AG10803 (cell line): ENCODE results near the gene ZNF557.

Experiments used
- DNase-seq: peaks from one replicate; pipeline ENCODE4 v3.0.0; 2010; ENCODE audit warnings: low read depth
- H3K4me3 ChIP-seq: 2 replicates; pipeline ENCODE4 v1.5.1; 2011; ENCODE audit warnings: mild to moderate bottlenecking, low read length, control low read depth
- TF ChIP-seq, protein P1 (sequence below): conservative IDR thresholded peaks from 2 replicates; pipeline ENCODE4 v1.5.1; 2011; ENCODE audit warnings: mild to moderate bottlenecking, low read length, control low read depth, inconsistent platforms

Gene ZNF557

DNA sequence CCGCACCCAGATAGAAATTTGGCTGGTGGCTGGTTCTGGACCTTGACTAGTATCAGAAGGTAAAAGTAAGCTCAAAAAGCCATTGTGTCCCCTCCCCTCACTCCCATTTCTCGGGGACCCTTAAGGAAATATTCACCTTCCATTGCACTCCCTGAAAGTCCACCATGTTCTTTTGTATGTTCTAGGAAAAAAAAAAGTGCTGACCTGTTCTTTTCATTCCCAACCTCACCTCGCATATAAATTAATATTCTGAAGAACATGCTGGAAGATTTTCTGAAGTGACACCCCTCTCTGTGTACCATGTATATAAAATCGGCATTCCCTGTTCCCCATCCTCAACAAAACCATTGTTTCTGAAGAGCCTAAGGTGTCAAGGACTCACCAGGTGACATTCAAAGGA is 43.2 kb downstream of the ZNF557 start:
- TF ChIP-seq, protein P1, sequence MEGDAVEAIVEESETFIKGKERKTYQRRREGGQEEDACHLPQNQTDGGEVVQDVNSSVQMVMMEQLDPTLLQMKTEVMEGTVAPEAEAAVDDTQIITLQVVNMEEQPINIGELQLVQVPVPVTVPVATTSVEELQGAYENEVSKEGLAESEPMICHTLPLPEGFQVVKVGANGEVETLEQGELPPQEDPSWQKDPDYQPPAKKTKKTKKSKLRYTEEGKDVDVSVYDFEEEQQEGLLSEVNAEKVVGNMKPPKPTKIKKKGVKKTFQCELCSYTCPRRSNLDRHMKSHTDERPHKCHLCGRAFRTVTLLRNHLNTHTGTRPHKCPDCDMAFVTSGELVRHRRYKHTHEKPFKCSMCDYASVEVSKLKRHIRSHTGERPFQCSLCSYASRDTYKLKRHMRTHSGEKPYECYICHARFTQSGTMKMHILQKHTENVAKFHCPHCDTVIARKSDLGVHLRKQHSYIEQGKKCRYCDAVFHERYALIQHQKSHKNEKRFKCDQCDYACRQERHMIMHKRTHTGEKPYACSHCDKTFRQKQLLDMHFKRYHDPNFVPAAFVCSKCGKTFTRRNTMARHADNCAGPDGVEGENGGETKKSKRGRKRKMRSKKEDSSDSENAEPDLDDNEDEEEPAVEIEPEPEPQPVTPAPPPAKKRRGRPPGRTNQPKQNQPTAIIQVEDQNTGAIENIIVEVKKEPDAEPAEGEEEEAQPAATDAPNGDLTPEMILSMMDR: no peak
- H3K4me3 ChIP-seq: no peak overlapping the region
- DNase-seq: no peak

DNA sequence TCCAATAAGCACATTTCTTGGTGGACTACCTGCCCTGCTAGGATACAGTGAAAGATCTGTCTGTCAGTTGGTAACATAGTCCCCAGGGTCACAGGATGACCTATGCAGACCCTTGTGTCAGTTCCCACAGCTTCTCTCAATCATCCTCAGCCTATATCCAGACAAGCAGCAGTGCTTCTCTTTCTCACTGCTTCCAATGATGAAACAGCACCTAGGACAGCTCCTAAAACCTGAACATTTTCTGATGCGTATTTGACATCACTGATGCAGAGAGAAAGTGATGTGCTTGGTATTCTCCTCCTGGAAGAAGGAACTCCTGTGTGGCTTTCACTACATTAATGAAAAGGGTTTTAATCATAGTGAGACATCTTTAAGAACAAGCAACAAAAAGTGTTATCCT is 43.7 kb downstream of the ZNF557 start:
- DNase-seq: no peak
- H3K4me3 ChIP-seq: no peak overlapping the region
- TF ChIP-seq, protein P1: no peak

DNA sequence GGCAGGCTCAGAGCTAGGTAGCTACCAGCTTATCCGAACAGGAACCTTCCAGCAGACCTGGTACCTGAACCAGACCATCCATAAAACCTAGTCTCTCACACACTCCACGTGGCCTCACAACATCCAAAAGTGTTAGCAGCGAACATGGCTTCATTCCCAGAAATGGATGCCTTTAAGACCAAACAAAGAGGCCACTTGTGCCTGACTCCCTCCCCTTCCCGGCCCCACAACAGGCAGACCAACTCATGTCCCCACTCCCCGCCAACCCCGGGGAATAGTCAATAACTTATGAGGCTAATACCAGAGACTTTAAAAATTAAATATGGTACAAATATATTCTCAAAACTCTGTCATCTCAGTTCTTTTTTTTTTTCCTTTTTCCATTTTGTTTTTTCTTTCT is 46.2 kb downstream of the ZNF557 start:
- no peak overlapping the region for H3K4me3 ChIP-seq
- DNase-seq: no peak
- TF ChIP-seq, protein P1: no peak

DNA sequence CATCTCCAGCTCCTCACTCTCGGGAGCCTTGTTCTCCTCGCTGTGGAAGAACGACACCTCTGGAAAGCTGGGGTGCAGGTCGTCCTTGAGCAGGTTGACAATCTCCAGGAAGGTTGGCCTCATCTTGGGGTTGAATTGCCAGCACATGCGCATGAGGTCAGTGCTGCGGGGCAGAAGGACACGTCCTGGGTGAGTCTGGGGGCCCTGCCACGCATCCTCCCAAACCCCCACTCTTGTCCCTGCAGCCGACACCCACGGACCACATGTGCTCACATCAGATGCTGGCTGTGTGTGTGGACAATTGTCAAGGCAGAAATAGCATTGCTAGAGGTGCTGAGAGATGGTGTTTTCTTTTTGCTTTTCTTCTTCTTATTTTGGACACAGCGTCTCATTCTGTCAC is 47.7 kb downstream of the ZNF557 start:
- TF ChIP-seq, protein P1: no peak
- no peak overlapping the region for H3K4me3 ChIP-seq
- DNase-seq: no peak

DNA sequence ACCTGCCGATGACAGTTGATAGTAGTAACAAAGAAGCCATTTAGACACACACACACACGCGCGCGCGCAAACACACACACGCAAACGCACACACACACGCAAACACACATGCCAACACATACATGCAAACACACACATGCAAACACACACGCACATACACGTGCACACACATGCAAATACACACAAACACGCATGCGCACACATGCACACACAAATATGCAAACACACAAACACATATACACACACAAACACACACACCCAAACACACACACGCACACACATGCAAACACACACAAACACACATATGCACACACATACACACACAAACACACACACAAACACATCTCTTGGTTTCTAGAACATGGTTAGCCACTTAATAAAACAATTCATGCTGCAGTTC is 50.1 kb downstream of the ZNF557 start:
- DNase-seq: no peak
- no peak overlapping the region for H3K4me3 ChIP-seq
- TF ChIP-seq, protein P1: no peak

DNA sequence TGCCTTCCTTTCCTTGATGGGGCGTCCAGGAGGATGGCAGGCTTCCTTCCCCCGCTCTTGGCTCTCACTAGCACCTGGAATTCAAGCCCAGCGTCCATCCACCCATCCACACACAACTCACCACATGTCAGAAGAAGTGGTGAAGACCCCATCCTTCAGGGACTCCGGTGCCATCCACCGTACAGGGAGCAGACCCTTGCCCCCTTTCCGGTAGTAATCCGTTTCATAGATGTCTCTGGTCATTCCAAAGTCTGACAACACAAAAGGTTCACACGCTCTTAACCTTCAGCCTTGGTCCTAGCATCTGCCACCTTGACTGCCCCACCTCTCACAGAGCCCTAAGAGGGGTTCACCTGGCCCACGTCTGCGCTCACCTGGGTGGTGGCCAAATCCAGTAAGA is 51.0 kb downstream of the ZNF557 start:
- TF ChIP-seq, protein P1: no peak
- H3K4me3 ChIP-seq: no peak overlapping the region
- no peak for DNase-seq

DNA sequence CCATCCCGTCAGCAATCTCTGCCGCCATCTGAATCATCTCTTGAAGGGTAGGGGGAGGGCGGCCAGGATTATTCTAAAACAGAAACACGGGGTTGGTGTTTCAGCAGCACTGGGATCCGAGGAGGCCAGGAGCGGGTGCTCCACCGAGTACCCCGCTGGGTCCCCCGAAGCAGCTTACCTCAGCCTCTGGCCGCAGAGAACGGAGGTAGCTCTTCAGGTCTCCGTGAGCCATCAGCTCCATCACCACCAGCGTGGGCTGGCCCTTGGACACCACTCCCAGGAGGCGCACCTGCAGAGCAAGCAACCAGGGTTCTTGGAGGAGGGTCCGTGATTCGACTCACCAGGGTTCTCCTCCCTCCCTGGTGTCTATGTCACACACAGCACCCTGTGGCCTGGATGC is 53.2 kb downstream of the ZNF557 start:
- TF ChIP-seq, protein P1: no peak
- DNase-seq: no peak
- H3K4me3 ChIP-seq: no peak overlapping the region
